ENCODE data around the gene DCST2. TPM values are rescaled to one million over a fixed set of nuclear protein-coding genes. Genes with fewer than 3 reads are reported as not detected.
A peak's percentile ranks its signal among the peaks of the same experiment; 100 is the strongest.

The DCST2 gene
- total RNA-seq, 4 donors from 2014 or later, result 3.8 to 11.5 (median 6.3) TPM

GRCh38 chr1:155052439-155053395 is 19.1 kb upstream of the DCST2 start:
- 23 to 34% methylated on average over 12 of the region's 12 CpGs for WGBS, 2 donors
- H3K4me3 ChIP-seq (ENCODE audit: low read depth, poor library complexity, severe bottlenecking), result peak overlapping the region; percentile 84
- intact Hi-C loops (cut with DNase I; ENCODE audit: low total_unique reads), result loop anchor here (5.0 to 10.0 kb wide), 2 partner anchors 98 to 145 kb away; partner anchors contain the start of gene PBXIP1
- no peak for DNase-seq (ENCODE audit: low spot score in 2 of 2)
- TF ChIP-seq CTCF (IDR thresholded peaks at IDR 0.05) (no peak), POLR2A (IDR thresholded peaks at IDR 0.05) (no peak)

DNA sequence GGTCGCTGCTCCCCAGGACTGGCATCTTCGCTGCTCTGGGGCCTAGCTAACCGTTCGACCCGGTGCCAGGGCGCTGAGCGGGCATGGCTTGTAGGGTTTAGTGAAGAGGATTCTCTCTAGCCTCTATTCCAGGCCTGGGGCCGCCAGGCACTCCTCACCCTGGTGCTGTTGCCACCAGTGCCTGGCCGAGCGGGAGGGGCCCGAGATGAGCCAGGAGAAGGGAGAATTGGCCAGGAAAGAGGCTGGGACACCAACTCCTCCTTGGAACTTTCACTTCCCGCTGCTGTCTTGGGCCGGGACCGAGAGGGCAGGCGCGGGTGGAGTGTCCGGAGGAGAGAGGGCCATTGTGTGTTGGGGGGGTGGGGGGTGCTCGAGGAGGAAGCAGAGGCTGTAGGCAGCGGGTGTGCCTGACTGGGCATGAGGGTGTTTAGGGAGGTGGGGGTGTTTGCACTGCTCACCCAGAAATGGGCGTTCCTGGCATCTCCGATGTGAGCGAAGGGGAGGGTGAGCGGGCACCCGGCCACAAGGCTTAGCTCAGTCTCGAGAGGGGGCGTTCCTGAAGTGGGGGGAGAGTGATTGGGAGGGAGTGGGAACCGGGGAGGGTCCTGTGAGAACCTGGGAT is 18.3 kb upstream of the DCST2 start:
- H3K4me3 ChIP-seq (ENCODE audit: low read depth, poor library complexity, severe bottlenecking), result peak overlapping the region; percentile 84
- DNase-seq (ENCODE audit: low spot score in 2 of 2), result peak; percentile 63 to 92
- intact Hi-C loops (cut with DNase I; ENCODE audit: low total_unique reads), result loop anchor here (5.0 to 10.0 kb wide), 2 partner anchors 97 to 145 kb away; partner anchors contain the start of gene PBXIP1
- TF ChIP-seq POLR2A (IDR thresholded peaks at IDR 0.05) (no peak), CTCF (IDR thresholded peaks at IDR 0.05) (no peak)
- 0% methylated on average over 23 to 27 of the region's 27 CpGs for WGBS, 2 donors

GRCh38 chr1:155051342-155051776 is 17.8 kb upstream of the DCST2 start:
- DNase-seq (ENCODE audit: low spot score in 2 of 2), result no peak
- H3K4me3 ChIP-seq (ENCODE audit: low read depth, poor library complexity, severe bottlenecking), result peak overlapping the region; percentile 84
- TF ChIP-seq POLR2A (IDR thresholded peaks at IDR 0.05) (no peak), CTCF (IDR thresholded peaks at IDR 0.05) (no peak)
- intact Hi-C loops (cut with DNase I; ENCODE audit: low total_unique reads), result loop anchor here (5.0 to 10.0 kb wide), 2 partner anchors 97 to 144 kb away; partner anchors contain the start of gene PBXIP1
- WGBS, 2 donors, result 2 to 3% methylated on average over 7 to 19 of the region's 31 CpGs

DNA sequence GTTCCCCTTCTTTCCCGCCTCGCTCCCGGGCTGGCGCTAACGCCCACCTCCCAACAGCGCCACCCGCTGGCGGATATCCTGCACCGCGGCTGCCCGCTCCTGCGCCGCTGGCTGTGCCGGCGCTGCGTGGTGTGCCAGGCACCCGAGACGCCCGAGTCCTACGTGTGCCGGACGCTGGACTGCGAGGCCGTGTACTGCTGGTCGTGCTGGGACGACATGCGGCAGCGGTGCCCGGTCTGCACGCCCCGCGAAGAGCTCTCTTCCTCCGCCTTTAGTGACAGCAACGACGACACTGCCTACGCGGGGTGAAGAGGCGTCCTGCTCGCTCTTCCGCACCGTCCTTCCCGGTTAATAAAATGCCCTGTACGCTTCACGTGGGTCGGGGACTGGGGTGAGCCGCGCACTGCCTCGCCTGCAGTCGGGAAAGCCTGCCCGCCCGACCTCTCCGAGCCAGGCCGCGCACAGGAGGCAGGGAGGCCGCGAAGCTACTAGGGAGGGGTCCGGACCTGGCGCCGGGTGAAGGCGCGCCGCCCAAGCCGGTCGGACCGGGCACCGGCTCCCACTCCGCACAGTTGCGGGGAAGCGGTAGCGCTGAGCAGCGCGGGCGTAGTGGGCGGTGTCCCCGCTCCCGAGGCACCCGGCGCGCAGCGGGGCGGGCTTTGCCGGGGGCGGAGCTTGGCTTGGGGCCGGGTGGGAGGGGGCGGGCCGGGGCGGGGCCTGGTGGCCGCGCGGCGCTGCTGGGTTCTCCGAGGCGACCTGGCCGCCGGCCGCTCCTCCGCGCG is 17.2 kb upstream of the DCST2 start, which contains the start of gene ADAM15:
ADAM15 (plus strand) TSS at position 757 of the 782 bp plus-strand sequence. CDS start 71 bp downstream, outside the sequence.
- 0% methylated on average over 23 to 63 of the region's 99 CpGs for WGBS, 2 donors
- peak within 1 kb of the TSS; percentile 84 for H3K4me3 ChIP-seq (ENCODE audit: low read depth, poor library complexity, severe bottlenecking)
- intact Hi-C loops (cut with DNase I; ENCODE audit: low total_unique reads), result loop anchor here (5.0 to 10.0 kb wide), 2 partner anchors 96 to 143 kb away; partner anchors contain the start of gene PBXIP1
- no peak for TF ChIP-seq POLR2A (IDR thresholded peaks at IDR 0.05)
- TF ChIP-seq CTCF (IDR thresholded peaks at IDR 0.05), result peak in 1 of 3 donors; percentile 84
- peak; percentile 73 to 97 for DNase-seq (ENCODE audit: low spot score in 2 of 2)

Data from lower leg skin (tissue), 4 donors.